ENCODE results near the gene RCCD1. TPM values are rescaled to one million over a fixed set of nuclear protein-coding genes. Genes with fewer than 3 reads are reported as not detected.

The RCCD1 gene
- total and polyA plus RNA-seq, 9 of the 15 experiments (the other 6 are each of a cell fraction or from before 2014, with no cell fraction given): 11.1 to 51.4 (median 24.7) TPM

DNA sequence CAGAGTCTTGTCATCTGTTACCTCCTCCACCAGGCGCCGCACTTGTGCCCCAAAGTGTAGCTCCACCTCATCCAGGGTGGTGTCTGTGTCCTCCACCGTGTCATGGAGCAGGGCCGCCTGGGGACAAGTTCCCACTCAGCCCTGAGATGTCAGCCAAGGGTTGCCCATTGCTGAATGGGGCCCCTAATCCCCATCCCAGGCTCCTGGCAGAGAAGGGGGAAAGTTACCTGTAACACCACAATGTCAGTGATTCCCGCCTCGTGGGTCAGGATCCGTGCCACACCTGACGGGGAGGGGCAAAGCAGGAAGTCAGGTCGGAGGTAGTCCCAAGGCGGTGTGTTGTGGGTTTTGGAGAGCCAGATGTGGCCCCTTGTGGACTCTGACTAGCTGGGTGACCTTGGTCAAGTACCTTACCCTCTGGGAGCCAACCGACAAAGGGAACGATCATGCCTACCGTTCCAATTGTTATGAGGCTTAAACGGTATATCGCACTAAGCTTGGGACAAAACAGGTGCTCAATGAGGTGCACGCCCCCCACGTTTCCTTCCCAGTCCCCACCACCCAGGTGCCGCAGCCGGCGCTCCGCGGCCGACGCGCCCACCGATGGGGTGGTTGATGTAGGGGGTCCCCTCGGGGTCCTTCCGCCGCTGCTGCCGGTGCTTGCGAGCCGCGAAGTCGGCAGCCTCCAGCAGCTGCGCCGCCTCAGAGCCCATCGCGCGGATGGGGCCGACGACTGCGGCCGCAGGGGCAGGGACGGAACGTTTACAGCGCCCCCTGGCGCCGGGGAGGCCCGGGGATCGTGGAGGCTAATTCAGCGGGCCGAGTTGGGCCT is 22.6 kb upstream of the RCCD1 start, which contains the start of gene HDDC3 (continued):
- TF ChIP-seq, protein P1, sequence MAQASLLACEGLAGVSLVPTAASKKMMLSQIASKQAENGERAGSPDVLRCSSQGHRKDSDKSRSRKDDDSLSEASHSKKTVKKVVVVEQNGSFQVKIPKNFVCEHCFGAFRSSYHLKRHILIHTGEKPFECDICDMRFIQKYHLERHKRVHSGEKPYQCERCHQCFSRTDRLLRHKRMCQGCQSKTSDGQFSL (CRISPR knock-in tag; IDR thresholded peaks at IDR 0.05): peak; percentile 67; the same call in 1 of the 2 replicates
- TF ChIP-seq, protein P1 (tag; IDR thresholded peaks at IDR 0.05): no peak
- peak; percentile 48; the same call in 1 of the 2 replicates for TF ChIP-seq MTA1 (IDR thresholded peaks at IDR 0.05; ENCODE audit: borderline replicate concordance)
- peak; percentile 8; the same call in 1 of the 2 replicates for TF ChIP-seq ELF2 (CRISPR knock-in tag; IDR thresholded peaks at IDR 0.05)
- peak; percentile 4 for TF ChIP-seq ERF (CRISPR knock-in tag; IDR thresholded peaks at IDR 0.05)
- peak; percentile 24 for TF ChIP-seq PCBP1 (IDR thresholded peaks at IDR 0.05; ENCODE audit: low read depth, low read length, poor library complexity, severe bottlenecking)
- no peak for TF ChIP-seq MAFF (IDR thresholded peaks at IDR 0.05; ENCODE audit: low read length)
- TF ChIP-seq, protein P2, sequence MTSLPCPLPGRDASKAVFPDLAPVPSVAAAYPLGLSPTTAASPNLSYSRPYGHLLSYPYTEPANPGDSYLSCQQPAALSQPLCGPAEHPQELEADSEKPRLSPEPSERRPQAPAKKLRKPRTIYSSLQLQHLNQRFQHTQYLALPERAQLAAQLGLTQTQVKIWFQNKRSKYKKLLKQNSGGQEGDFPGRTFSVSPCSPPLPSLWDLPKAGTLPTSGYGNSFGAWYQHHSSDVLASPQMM (CRISPR knock-in tag; IDR thresholded peaks at IDR 0.05): no peak
- TF ChIP-seq HLTF (IDR thresholded peaks at IDR 0.05): peak; percentile 49; the same call in 1 of the 2 replicates
- no peak for TF ChIP-seq HES1 (IDR thresholded peaks at IDR 0.05; ENCODE audit: low read depth)
- TF ChIP-seq HDAC1 (IDR thresholded peaks at IDR 0.05): peak in 1 of 2 experiments; percentile 87; a peak in 2 of 4 replicates
- TF ChIP-seq ZBTB17 (CRISPR knock-in tag; IDR thresholded peaks at IDR 0.05): peak; percentile 69; the same call in 1 of the 2 replicates
- TF ChIP-seq ZNF75A (CRISPR knock-in tag; IDR thresholded peaks at IDR 0.05): peak; percentile 14; the same call in 1 of the 2 replicates
- TF ChIP-seq, protein P3, sequence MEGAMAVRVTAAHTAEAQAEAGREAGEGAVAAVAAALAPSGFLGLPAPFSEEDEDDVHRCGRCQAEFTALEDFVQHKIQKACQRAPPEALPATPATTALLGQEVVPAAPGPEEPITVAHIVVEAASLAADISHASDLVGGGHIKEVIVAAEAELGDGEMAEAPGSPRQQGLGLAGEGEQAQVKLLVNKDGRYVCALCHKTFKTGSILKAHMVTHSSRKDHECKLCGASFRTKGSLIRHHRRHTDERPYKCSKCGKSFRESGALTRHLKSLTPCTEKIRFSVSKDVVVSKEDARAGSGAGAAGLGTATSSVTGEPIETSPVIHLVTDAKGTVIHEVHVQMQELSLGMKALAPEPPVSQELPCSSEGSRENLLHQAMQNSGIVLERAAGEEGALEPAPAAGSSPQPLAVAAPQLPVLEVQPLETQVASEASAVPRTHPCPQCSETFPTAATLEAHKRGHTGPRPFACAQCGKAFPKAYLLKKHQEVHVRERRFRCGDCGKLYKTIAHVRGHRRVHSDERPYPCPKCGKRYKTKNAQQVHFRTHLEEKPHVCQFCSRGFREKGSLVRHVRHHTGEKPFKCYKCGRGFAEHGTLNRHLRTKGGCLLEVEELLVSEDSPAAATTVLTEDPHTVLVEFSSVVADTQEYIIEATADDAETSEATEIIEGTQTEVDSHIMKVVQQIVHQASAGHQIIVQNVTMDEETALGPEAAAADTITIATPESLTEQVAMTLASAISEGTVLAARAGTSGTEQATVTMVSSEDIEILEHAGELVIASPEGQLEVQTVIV (CRISPR knock-in tag; IDR thresholded peaks at IDR 0.05; ENCODE audit: borderline replicate concordance): no peak
- TF ChIP-seq FOXJ3 (CRISPR knock-in tag; IDR thresholded peaks at IDR 0.05): no peak
- 0 out of 2 replicates have a peak, but pooled peaks have one; percentile 42 for TF ChIP-seq HDGF (IDR thresholded peaks at IDR 0.05)
- TF ChIP-seq BDP1 (IDR thresholded peaks at IDR 0.05; ENCODE audit: insufficient read depth, insufficient read length): no peak
- TF ChIP-seq U2AF1 (optimal IDR thresholded peaks at IDR 0.05; ENCODE audit: low read depth, low read length): peak; percentile 83
- TF ChIP-seq, protein P4, sequence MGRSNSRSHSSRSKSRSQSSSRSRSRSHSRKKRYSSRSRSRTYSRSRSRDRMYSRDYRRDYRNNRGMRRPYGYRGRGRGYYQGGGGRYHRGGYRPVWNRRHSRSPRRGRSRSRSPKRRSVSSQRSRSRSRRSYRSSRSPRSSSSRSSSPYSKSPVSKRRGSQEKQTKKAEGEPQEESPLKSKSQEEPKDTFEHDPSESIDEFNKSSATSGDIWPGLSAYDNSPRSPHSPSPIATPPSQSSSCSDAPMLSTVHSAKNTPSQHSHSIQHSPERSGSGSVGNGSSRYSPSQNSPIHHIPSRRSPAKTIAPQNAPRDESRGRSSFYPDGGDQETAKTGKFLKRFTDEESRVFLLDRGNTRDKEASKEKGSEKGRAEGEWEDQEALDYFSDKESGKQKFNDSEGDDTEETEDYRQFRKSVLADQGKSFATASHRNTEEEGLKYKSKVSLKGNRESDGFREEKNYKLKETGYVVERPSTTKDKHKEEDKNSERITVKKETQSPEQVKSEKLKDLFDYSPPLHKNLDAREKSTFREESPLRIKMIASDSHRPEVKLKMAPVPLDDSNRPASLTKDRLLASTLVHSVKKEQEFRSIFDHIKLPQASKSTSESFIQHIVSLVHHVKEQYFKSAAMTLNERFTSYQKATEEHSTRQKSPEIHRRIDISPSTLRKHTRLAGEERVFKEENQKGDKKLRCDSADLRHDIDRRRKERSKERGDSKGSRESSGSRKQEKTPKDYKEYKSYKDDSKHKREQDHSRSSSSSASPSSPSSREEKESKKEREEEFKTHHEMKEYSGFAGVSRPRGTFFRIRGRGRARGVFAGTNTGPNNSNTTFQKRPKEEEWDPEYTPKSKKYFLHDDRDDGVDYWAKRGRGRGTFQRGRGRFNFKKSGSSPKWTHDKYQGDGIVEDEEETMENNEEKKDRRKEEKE (IDR thresholded peaks at IDR 0.05; ENCODE audit: borderline replicate concordance in 1 of 2, control insufficient read depth in 1 of 2, low read depth in 2 of 2, low read length in 1 of 2): peak in 1 of 2 experiments; percentile 43; a peak in 1 of 4 replicates
- peak; percentile 20; the same call in 1 of the 2 replicates for TF ChIP-seq PML (IDR thresholded peaks at IDR 0.05; ENCODE audit: low read length)

Data from K562 (cell line).